B cell (primary cell): ENCODE results near the gene GTF3C4. TPM values are rescaled to one million over a fixed set of nuclear protein-coding genes. Genes with fewer than 3 reads are reported as not detected.
"Not testable (repeated sequence)": the region's sequence is repeated elsewhere in the genome, so short reads cannot be mapped to it uniquely, and the experiment has no call there.

ENCODE experiments used
- ATAC-seq: fragments of 200-7000 bp; cut with Tn5 transposase; one replicate; pipeline ENCODE4 v1.10.0; 2021; ENCODE audit warnings: low read depth, mild to moderate bottlenecking, moderate number of reproducible peaks, moderate library complexity
- CTCF ChIA-PET: fragments of 350-600 bp; sonication (Branson Sonifier 250); formaldehyde crosslinking; loops from one replicate; lab custom pipeline; 2021; ENCODE audit warnings: antibody characterized with exemption, inconsistent platforms; lab: Charles Lee
- POLR2A ChIA-PET: fragments of 350-600 bp; sonication (Branson Sonifier 250); formaldehyde crosslinking; loops from one replicate; lab custom pipeline; 2021; ENCODE audit warnings: antibody characterized with exemption; lab: Charles Lee
- DNase-seq: peaks from one replicate; pipeline ENCODE4 v3.0.0; 2013
- H2AFZ ChIP-seq: 2 replicates; pipeline ENCODE4 v1.6.1; 2012; ENCODE audit warnings: mild to moderate bottlenecking, low read depth, low read length; ENCODE audit not compliant: insufficient read depth, poor library complexity, severe bottlenecking
- H3K27ac ChIP-seq, 2 donors: 1 replicate in 1 of 2; 2 replicates in 1 of 2; pipeline ENCODE4 v1.5.1; 2012 to 2013; ENCODE audit warnings: low read length in 2 of 2, mild to moderate bottlenecking in 2 of 2, moderate library complexity in 1 of 2
- H3K27me3 ChIP-seq, 4 experiments: fragments of 200-600 bp in 1 of 4; sonication (generic) in 1 of 4; replicated peaks in 1 of 4; 1 replicate in 2 of 4; 2 replicates in 2 of 4; pipeline versions ENCODE4 v1.6.1 to v1.7.0; 2013 to 2016; ENCODE audit warnings: low read length in 3 of 4, mild to moderate bottlenecking in 2 of 4, mixed read lengths in 1 of 4, moderate library complexity in 1 of 4; ENCODE audit not compliant: insufficient read depth in 4 of 4, control insufficient read depth in 3 of 4; ENCODE audit errors: control extremely low read depth in 1 of 4
- H3K36me3 ChIP-seq, 2 experiments: replicated peaks in 1 of 2; 1 replicate in 1 of 2; 2 replicates in 1 of 2; pipeline versions ENCODE4 v1.6.1 to v1.7.1; 2013; ENCODE audit warnings: low read length in 1 of 2; ENCODE audit not compliant: insufficient read depth in 2 of 2, control insufficient read depth in 1 of 2; ENCODE audit errors: control extremely low read depth in 1 of 2, extremely low read depth in 1 of 2
- H3K4me1 ChIP-seq, 2 donors: fragments of 200-600 bp in 1 of 2; sonication (generic) in 1 of 2; 1 replicate in 1 of 2; 2 replicates in 1 of 2; pipeline versions ENCODE4 v1.5.1 to v1.6.1; 2013 to 2017; ENCODE audit warnings: low read length in 2 of 2; ENCODE audit not compliant: control insufficient read depth in 2 of 2, insufficient read depth in 2 of 2
- H3K4me2 ChIP-seq: replicated peaks from 2 replicates; pipeline ENCODE3; 2012; ENCODE audit warnings: mild to moderate bottlenecking, low read depth, low read length; ENCODE audit not compliant: poor library complexity, severe bottlenecking
- H3K4me3 ChIP-seq, 5 experiments: fragments of 200-600 bp in 1 of 5; sonication (generic) in 1 of 5; 1 replicate in 3 of 5; 2 replicates in 2 of 5; pipeline versions ENCODE4 v1.5.1 to v1.7.0; 2011 to 2016; ENCODE audit warnings: low read length in 4 of 5, mild to moderate bottlenecking in 4 of 5, low read depth in 2 of 5, control low read depth in 1 of 5, moderate library complexity in 1 of 5; ENCODE audit not compliant: insufficient read depth in 1 of 5; ENCODE audit errors: control extremely low read depth in 1 of 5, extremely low read depth in 1 of 5
- H3K79me2 ChIP-seq: fragments of 200-600 bp; sonication (generic); one replicate; pipeline ENCODE4 v1.6.0; 2016; ENCODE audit warnings: low read length; ENCODE audit not compliant: control insufficient read depth, insufficient read depth
- H3K9ac ChIP-seq: fragments of 200-600 bp; sonication (generic); 2 replicates; pipeline ENCODE4 v1.6.1; 2017; ENCODE audit warnings: mild to moderate bottlenecking, low read length, moderate library complexity
- H3K9me3 ChIP-seq, 3 donors: one replicate each; pipeline versions ENCODE4 v1.6.1 to v1.7.1; 2013; ENCODE audit warnings: low read length in 2 of 3; ENCODE audit not compliant: control insufficient read depth in 2 of 3, insufficient read depth in 1 of 3; ENCODE audit errors: control extremely low read depth in 1 of 3
- H4K20me1 ChIP-seq: 2 replicates; pipeline ENCODE4 v1.6.0; 2012; ENCODE audit warnings: mild to moderate bottlenecking, low read length; ENCODE audit not compliant: insufficient read depth, control insufficient read depth, poor library complexity, severe bottlenecking
- H3K27ac Mint-ChIP-seq: one replicate; pipeline ENCODE4 v1.8.0; 2021; ENCODE audit warnings: mixed read lengths
- H3K27me3 Mint-ChIP-seq: one replicate; pipeline ENCODE4 v1.8.0; 2021; ENCODE audit warnings: mixed read lengths
- H3K4me1 Mint-ChIP-seq: one replicate; pipeline ENCODE4 v1.8.0; 2021; ENCODE audit warnings: mixed read lengths
- H3K4me3 Mint-ChIP-seq: one replicate; pipeline ENCODE4 v1.8.0; 2021; ENCODE audit warnings: mixed read lengths
- H3K9me3 Mint-ChIP-seq: one replicate; pipeline ENCODE4 v1.8.0; 2022; ENCODE audit warnings: mixed read lengths; ENCODE audit not compliant: insufficient read depth
- CTCF ChIP-seq: fragments of 200-600 bp; IDR thresholded peaks from one replicate; pipeline ENCODE4 v1.8.0; 2022; ENCODE audit warnings: antibody characterized with exemption, mild to moderate bottlenecking
- EZH2 ChIP-seq: IDR thresholded peaks from 2 replicates; pipeline ENCODE4 v1.6.1; 2012; ENCODE audit warnings: borderline replicate concordance, low read depth, mild to moderate bottlenecking, moderate library complexity, low read length; ENCODE audit not compliant: insufficient read depth, poor library complexity, severe bottlenecking
- WGBS: methylation state at CpG from one replicate; pipeline ENCODE4 v1.1.5; 2013; ENCODE audit warnings: missing lambda C conversion rate; ENCODE audit not compliant: insufficient coverage; 5-methylcytosine and 5-hydroxymethylcytosine counted together
- intact Hi-C: fragments of 100-400 bp; cut with micrococcal nuclease; formaldehyde crosslinking; loops from one replicate; pipeline ENCODE4 v1.10.0; 2022
- polyA plus RNA-seq: library from polyadenylated mRNA; depleted of rRNA; stranded (reverse); fragments of >200 nt; gene quantifications from 2 replicates; pipeline ENCODE4 v1.2.3, GENCODE V29; 2012
- total RNA-seq, 2 donors: library from RNA; stranded (reverse); fragments of 120-200 nt in 1 of 2; gene quantifications; 1 replicate in 1 of 2; 2 replicates in 1 of 2; pipeline versions ENCODE4 v1.2.3 to v1.2.4, GENCODE V29; 2013 to 2022

The GTF3C4 gene
- total and polyA plus RNA-seq, 2 donors (not counting 1 experiment from before 2014, with no cell fraction given), result 1.5 to 17.0 TPM

GRCh38 chr9:132716007-132716406 lies 45.7 kb downstream of the GTF3C4 start:
- Mint-ChIP-seq H3K27me3 (peaks cover 38% of the 10 kb centered on the region), H3K9me3 (no peaks in the 10 kb centered on the region), H3K4me3 (no peak overlapping the region), H3K4me1 (no peaks in the 10 kb centered on the region), H3K27ac (no peak overlapping the region)
- WGBS, result 76% methylated on average over 2 of the region's 4 CpGs
- Histone ChIP-seq H3K4me3 (no peak overlapping the region), H3K79me2 (no peaks in the 10 kb centered on the region), H3K4me1 (no peaks in the 10 kb centered on the region), H3K9ac (no peak overlapping the region), H3K27ac (no peak overlapping the region), H3K9me3 (no peaks in the 10 kb centered on the region), H3K27me3 (no peaks in the 10 kb centered on the region), H2AFZ (no peak overlapping the region), H3K4me2 (no peak overlapping the region), H3K36me3 (no peaks in the 10 kb centered on the region), H4K20me1 (no peaks in the 10 kb centered on the region)
- TF ChIP-seq EZH2 (no peak), CTCF (no peak)
- ChIA-PET POLR2A (no interaction called here), CTCF (no interaction called here)
- ATAC-seq (no peak), DNase-seq (no peak)
- intact Hi-C loops, result no loop called here

GRCh38 chr9:132717326-132717945 lies 47.2 kb downstream of the GTF3C4 start:
- no peak overlapping the region for H3K27ac Mint-ChIP-seq
- no peak overlapping the region for H3K4me2 ChIP-seq
- H3K4me1 Mint-ChIP-seq, result no peaks in the 10 kb centered on the region
- WGBS, result 71% methylated on average over 9 of the region's 13 CpGs
- H3K27me3 ChIP-seq, result no peaks in the 10 kb centered on the region
- CTCF ChIA-PET, result no interaction called here
- no peaks in the 10 kb centered on the region for H3K9me3 ChIP-seq
- TF ChIP-seq EZH2 (no peak), CTCF (no peak)
- no peak overlapping the region for H3K4me3 Mint-ChIP-seq
- no peaks in the 10 kb centered on the region for H3K4me1 ChIP-seq
- no peaks in the 10 kb centered on the region for H3K36me3 ChIP-seq
- H4K20me1 ChIP-seq, result no peaks in the 10 kb centered on the region
- peaks cover 34% of the 10 kb centered on the region for H3K27me3 Mint-ChIP-seq
- intact Hi-C loops, result no loop called here
- no peak overlapping the region for H3K4me3 ChIP-seq
- POLR2A ChIA-PET, result no interaction called here
- no peaks in the 10 kb centered on the region for H3K79me2 ChIP-seq
- no peaks in the 10 kb centered on the region for H3K9me3 Mint-ChIP-seq
- ATAC-seq (no peak), DNase-seq (no peak)
- H3K27ac ChIP-seq, result no peak overlapping the region
- no peak overlapping the region for H2AFZ ChIP-seq
- no peak overlapping the region for H3K9ac ChIP-seq

- H3K4me2 ChIP-seq, H3K4me3 Mint-ChIP-seq, H3K4me1 Mint-ChIP-seq, H3K79me2 ChIP-seq, ATAC-seq, H4K20me1 ChIP-seq, intact Hi-C loops, H3K36me3 ChIP-seq, H2AFZ ChIP-seq, H3K9me3 ChIP-seq, CTCF ChIA-PET, H3K27me3 ChIP-seq, H3K4me1 ChIP-seq, H3K27ac Mint-ChIP-seq, H3K9ac ChIP-seq, H3K4me3 ChIP-seq, H3K27ac ChIP-seq, DNase-seq, H3K9me3 Mint-ChIP-seq, POLR2A ChIA-PET: not testable (repeated sequence)
- H3K27me3 Mint-ChIP-seq, result peaks cover 33% of the 10 kb centered on the region
- 73% methylated on average over 4 of the region's 8 CpGs for WGBS
Measured at GRCh38 chr9:132718381-132718928, 48.2 kb downstream of the GTF3C4 start.
